Sigmoid colon (tissue), 4 donors: ENCODE results near the gene CAD.

Experiments
- CTCF ChIP-seq, 4 experiments: fragments of 450-650 bp in 3 of 4; fragments of 200-600 bp in 1 of 4; IDR thresholded peaks; one replicate each; pipeline ENCODE4 v1.5.1; 2016 to 2019; ENCODE audit warnings: antibody characterized with exemption in 4 of 4, mild to moderate bottlenecking in 3 of 4, moderate library complexity in 2 of 4
- EP300 ChIP-seq, 4 donors: sonication (generic); formaldehyde crosslinking; IDR thresholded peaks; one replicate each; pipeline ENCODE4 v1.6.1; 2017; ENCODE audit warnings: antibody characterized with exemption in 4 of 4
- POLR2A ChIP-seq, 2 donors: fragments of 450-650 bp; IDR thresholded peaks; one replicate each; pipeline ENCODE4 v1.6.1; 2016; ENCODE audit warnings: antibody characterized with exemption in 2 of 2, mild to moderate bottlenecking in 2 of 2, moderate library complexity in 2 of 2
- POLR2AphosphoS5 ChIP-seq, 4 donors: sonication (generic); formaldehyde crosslinking; IDR thresholded peaks; one replicate each; pipeline ENCODE4 v1.6.1; 2017; ENCODE audit warnings: antibody characterized with exemption in 4 of 4

DNA sequence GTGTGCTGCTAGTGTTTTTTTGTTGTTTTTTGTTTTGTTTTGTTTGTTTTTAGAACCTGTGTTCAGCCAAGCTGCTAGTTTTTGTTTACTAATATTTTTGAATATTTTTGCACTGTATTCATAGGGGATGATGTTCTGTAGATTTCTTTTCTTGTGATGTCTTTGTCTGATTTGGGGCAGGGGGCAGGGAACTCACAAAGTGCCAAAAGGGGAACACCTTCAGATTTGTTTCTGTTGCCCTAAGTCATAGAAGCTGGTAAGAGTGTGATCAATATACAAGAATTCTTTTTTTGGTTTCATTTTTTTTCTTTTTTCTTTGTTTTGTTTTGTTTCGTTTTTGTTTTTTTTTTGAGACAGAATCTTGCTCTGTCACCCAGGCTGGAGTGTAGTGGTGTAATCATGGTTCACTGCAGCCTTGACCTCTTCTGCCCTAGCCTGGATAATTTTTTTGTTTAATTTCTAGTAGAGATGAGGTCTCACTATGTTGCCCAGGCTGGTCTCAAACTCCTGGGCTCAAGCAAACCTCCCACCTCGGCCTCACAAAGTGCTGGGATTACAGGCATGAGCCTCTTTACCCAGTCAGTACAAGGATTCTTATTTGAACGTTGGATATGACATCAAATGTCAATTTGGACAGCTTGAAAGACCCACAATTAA is 37.7 kb upstream of the CAD start:
- TF ChIP-seq CTCF (IDR thresholded peaks at IDR 0.05) (no peak), POLR2AphosphoS5 (IDR thresholded peaks at IDR 0.05) (no peak), POLR2A (IDR thresholded peaks at IDR 0.05) (no peak), EP300 (IDR thresholded peaks at IDR 0.05) (no peak)
